ENCODE results near the gene HEPACAM2.

Gene HEPACAM2

DNA sequence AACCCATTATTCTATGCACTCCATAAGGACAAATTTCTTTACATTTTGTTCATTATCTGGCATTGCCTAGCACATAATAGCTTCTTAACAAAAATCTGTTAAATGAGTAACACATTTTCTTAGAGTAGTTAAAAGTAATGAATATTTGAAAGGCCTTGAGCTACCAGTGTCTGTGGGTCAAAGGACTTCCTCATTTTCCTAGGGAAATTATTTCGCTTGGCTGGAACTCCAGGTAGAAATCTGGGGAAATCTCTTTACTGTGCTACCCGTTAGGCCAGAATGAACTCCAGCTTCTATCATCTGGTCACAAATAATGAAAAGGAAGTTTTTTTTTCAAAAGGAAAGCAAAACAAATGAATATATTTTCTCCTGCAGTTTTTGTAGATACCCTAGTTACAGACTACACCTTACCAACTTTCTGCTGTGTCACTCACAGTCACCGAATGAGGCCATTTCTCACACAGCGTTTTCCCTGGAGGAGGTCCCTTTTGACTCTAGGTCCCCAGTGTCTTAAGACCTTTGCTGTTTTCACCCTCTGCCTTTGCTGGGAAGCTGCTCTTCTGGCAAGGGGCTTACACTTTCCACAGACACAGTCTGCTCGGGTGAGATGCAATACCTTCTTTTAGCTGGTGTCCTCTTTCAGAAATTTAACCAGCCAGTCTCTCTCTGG, 79.7 kb downstream of the HEPACAM2 start:
- DNase-seq, result no peak

DNA sequence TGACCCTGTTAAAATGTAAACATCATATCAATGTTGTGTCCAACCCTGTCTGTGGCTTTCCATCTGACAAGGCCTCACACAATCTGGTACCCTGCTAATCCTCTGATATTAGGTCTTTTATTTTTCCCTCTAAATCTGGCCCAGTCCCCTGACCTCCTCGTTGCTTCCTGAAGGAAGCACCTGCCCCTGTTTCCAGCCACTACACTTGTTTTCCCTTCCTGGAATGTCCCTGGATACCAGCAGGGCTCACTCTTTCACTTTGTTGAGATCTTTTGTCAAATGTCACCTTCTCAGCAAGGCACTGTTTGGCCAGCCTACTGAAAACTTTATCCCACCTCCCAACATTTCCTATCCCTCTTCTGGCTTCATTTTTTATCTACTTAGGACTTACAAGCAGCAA, 80.2 kb downstream of the HEPACAM2 start:
- DNase-seq, result no peak

DNA sequence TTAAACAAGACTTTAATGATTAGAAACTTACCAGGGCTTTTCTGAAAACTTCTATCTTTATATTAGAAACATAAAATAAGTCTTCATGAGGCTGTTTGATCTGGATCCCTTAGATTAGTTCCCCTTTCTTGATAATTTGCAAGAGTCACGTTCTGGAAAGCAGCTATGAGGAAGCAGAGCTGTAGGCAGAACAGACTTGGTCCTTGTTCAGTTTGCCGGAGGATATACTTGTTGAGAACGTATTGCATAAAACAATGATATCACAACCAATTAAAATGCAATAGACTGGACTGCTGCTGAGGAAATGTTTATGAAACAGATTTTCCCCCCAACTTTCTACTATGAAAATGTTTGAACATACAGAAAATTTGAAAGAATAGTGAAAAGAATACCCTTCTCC, 80.9 kb downstream of the HEPACAM2 start:
- no peak for DNase-seq

DNA sequence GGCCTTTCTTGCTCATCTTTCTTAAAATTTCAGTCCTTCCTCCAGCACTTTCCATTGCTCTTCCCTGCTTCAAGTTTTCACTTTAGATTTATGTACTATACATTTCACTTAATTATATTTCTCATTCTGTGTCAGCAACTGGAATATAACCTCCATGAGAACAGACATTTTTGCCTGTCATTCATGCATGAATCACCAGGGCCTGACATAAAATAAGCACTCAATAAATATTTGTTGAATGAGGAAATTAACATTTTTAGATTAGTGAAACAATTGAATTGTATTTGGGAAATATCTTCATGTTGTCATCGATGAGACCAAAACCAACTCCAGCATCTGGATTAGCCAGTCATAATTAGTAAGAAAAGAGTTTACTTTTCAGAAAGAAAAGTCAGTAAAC, 84.1 kb downstream of the HEPACAM2 start:
- DNase-seq, result no peak

DNA sequence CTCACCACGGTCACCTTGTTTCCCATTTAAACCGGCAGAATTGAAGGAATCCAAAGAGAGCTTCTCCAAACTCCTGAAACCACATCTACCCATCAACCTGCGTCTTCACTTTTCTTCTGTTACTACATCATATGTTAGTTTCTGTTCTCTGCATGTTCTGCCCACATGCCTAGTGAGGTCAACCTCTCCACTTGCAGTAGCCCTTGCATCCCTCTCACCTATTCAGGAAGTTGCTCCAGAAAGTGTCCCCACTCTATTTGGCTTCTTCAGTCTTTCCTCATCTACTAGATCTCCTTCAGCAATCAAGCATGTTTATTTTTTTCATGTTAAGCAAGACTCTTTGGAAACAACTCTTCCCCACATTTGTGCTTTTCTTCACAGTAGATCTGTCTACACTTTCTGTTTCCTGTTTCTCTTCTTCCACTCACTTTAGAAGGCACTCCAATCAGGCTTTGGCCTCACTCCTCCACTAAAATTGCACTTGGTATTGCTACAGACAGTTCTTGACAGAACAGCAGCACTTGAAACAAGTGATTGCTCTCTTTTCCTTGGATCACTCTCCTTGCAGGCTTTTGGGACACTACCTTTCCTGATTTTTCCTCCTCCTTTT, 85.6 kb downstream of the HEPACAM2 start:
- no peak for DNase-seq

DNA sequence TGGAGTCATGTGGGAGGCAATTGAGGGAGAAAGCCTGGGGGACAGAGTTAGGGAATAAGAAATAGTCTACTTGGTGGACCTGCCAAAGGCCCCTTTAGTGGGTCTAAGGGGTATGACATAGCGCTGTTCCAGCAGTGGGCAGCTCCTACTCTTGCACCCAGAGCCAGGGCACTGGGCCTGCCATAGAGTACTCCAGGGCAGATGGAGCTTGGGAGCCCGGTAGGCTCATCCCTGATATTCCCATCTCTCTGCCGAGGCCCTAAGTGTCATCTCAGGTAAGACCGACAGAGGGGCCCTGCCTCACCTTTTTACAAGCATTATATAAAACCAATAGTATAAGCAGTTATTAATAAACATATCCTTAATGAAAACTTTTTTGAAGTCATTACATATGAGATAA, 87.7 kb downstream of the HEPACAM2 start:
- DNase-seq, result no peak

All from CD4-positive, alpha-beta T cell treated with Interleukin-1 beta for 1 hour (primary cell).